H1 (cell line): ENCODE measurements around the gene DARS1. TPM values are rescaled to one million over a fixed set of nuclear protein-coding genes. Genes with fewer than 3 reads are reported as not detected.

ENCODE experiments used
- POLR2A ChIP-seq, 2 experiments: IDR thresholded peaks; 1 replicate in 1 of 2; 2 replicates in 1 of 2; pipeline ENCODE4 v1.6.1; 2011; ENCODE audit warnings: low read depth in 2 of 2, low read length in 2 of 2, mild to moderate bottlenecking in 2 of 2; ENCODE audit errors: control extremely low read depth in 1 of 2
- polyA plus RNA-seq, 7 experiments: library from polyadenylated mRNA; depleted of rRNA in 3 of 7; stranded (reverse) in 5 of 7; unstranded in 2 of 7; fragments of >200 nt in 5 of 7; fragments of 200-250 nt in 2 of 7; gene quantifications; 1 replicate in 5 of 7; 2 replicates in 1 of 7; 4 replicates in 1 of 7; pipeline versions ENCODE4 v1.2.1 to v1.2.3, GENCODE V29; 2011 to 2013; ENCODE audit warnings: missing spikeins in 2 of 7, mixed read lengths in 2 of 7
- total RNA-seq: library from RNA; stranded (reverse); fragmentation: NEBNext Ultra II Directional; extraction: Animal tissue kit (Norgen Biotek cat#: 25700); gene quantifications from 2 replicates; pipeline ENCODE4 v1.2.1, GENCODE V29; 2021

The DARS1 gene
- total and polyA plus RNA-seq, 2 of the 8 experiments (the other 6 are each of a cell fraction or from before 2014, with no cell fraction given): 61.7 to 85.9 TPM

- no peak for TF ChIP-seq POLR2A (IDR thresholded peaks at IDR 0.05; ENCODE audit: control extremely low read depth in 1 of 2, low read depth in 2 of 2, low read length in 2 of 2)
Observed at GRCh38 chr2:135942936-135943688, 42.3 kb downstream of the DARS1 start (continued).
